Breast epithelium (tissue), 3 donors: ENCODE results near the gene CARD10.

Source experiments
- CTCF ChIP-seq, 3 donors: fragments of 450-650 bp; IDR thresholded peaks; one replicate each; pipeline ENCODE4 v1.5.1; 2016 to 2017; ENCODE audit warnings: antibody characterized with exemption in 3 of 3, mild to moderate bottlenecking in 3 of 3, moderate library complexity in 3 of 3
- POLR2A ChIP-seq: fragments of 450-650 bp; IDR thresholded peaks from one replicate; pipeline ENCODE4 v1.6.1; 2016; ENCODE audit warnings: antibody characterized with exemption, mild to moderate bottlenecking, moderate library complexity

DNA sequence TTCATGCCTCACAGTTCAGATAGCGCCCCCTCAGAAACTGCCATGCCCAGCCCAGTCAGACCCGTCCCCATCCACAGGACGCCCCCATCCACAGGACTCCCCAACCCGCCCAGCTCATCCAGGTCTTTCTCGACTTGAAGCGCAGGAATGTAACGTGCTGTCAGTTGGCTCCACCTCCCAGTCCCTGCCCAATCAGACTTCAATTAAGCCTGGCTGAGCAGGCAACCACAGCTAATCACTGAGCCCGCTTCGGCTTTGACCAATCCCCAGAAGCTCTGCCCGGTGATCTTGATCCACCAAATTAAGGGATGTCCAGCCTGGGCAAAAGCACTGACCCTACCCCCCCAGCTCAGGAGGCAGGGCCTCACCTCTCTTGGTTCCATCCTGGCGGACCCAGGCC, 22.6 kb downstream of the CARD10 start:
- no peak for TF ChIP-seq CTCF (IDR thresholded peaks at IDR 0.05)
- TF ChIP-seq POLR2A = no peak
